Testis (tissue), 5 donors: Measurements from ENCODE around the gene ZNF423. TPM values are rescaled to one million over a fixed set of nuclear protein-coding genes. Genes with fewer than 3 reads are reported as not detected.
A peak's percentile ranks its signal among the peaks of the same experiment; 100 is the strongest.

ENCODE experiments used
- DNase-seq: peaks from one replicate; pipeline ENCODE4 v3.0.0-alpha.2; 2019
- H3K27ac ChIP-seq, 2 donors: fragments of 200-600 bp; sonication (generic); one replicate each; pipeline ENCODE4 v1.5.1; 2019
- H3K27me3 ChIP-seq: fragments of 200-600 bp; sonication (generic); one replicate; pipeline ENCODE4 v1.5.1; 2019
- H3K36me3 ChIP-seq: fragments of 200-600 bp; sonication (generic); one replicate; pipeline ENCODE4 v1.5.1; 2017; ENCODE audit warnings: low read depth; ENCODE audit errors: missing control alignments
- H3K4me1 ChIP-seq: fragments of 200-600 bp; sonication (generic); one replicate; pipeline ENCODE4 v1.5.1; 2019
- H3K4me3 ChIP-seq, 2 donors: fragments of 200-600 bp; sonication (generic); one replicate each; pipeline ENCODE4 v1.5.1; 2017 to 2019
- H3K9me3 ChIP-seq: fragments of 200-600 bp; sonication (generic); one replicate; pipeline ENCODE4 v1.5.1; 2017
- CTCF ChIP-seq, 3 experiments: fragments of 450-650 bp in 2 of 3; fragments of 200-600 bp in 1 of 3; sonication (generic) in 1 of 3; IDR thresholded peaks; one replicate each; pipeline ENCODE4 v1.5.1; 2016 to 2019; ENCODE audit warnings: antibody characterized with exemption in 3 of 3, mild to moderate bottlenecking in 2 of 3, moderate library complexity in 1 of 3
- POLR2A ChIP-seq: fragments of 450-650 bp; IDR thresholded peaks from one replicate; pipeline ENCODE4 v1.6.1; 2017; ENCODE audit warnings: antibody characterized with exemption, mild to moderate bottlenecking, moderate library complexity
- WGBS, 2 donors: methylation state at CpG; one replicate each; pipeline ENCODE4 v1.1.5; 2018; 5-methylcytosine and 5-hydroxymethylcytosine counted together
- intact Hi-C: fragments of 100-400 bp; cut with DNase I; formaldehyde crosslinking; loops from one replicate; pipeline ENCODE4 v1.15.1; 2023; ENCODE audit warnings: low total_unique reads
- long read RNA-seq, 2 donors: transcript quantifications; one replicate each; lab custom pipeline, GENCODE V29; 2026
- polyA plus RNA-seq: library from polyadenylated mRNA; stranded (reverse); fragments of 350-450 nt; fragmentation: Illumina TruSeq; extraction: RNeasy Lipid Tissue Mini Kit (QIAGEN cat#74804); gene quantifications from one replicate; pipeline ENCODE4 v1.2.3, GENCODE V29; 2014; ENCODE audit warnings: low read depth, low replicate concordance; ENCODE audit not compliant: insufficient read depth
- total RNA-seq, 2 donors: library from RNA; depleted of rRNA; stranded (reverse); fragments of >200 nt; gene quantifications; one replicate each; pipeline ENCODE4 v1.2.3, GENCODE V29; 2016

The ZNF423 gene
- total RNA-seq (10 to 100 TPM; 12.1 to 19.0 TPM), polyA plus RNA-seq (8.9 TPM)
- long read RNA-seq, donor 1, full-length matches to known transcripts = 1 of 25 reads
- long read RNA-seq, donor 1, partial matches to known transcripts = 24 of 25 reads
- long read RNA-seq, donor 1, other reads (novel, unspliced or antisense) = 0 of 25 reads
- long read RNA-seq, donor 2, partial matches to known transcripts = 6 of 6 reads
- long read RNA-seq, donor 2, other reads (novel, unspliced or antisense) = 0 of 6 reads

GRCh38 chr16:49855822-49856671 is at the start of gene ZNF423:
ZNF423 (minus strand) TSS chr16:49856112; CDS start chr16:49855774, 338 bp downstream.
- Histone ChIP-seq H3K4me3 (peak within 1 kb of the TSS; percentile 74 to 76), H3K36me3 (no peaks in the 10 kb centered on the region), H3K4me1 (peaks cover 10% of the 10 kb centered on the region), H3K27me3 (no peaks in the 10 kb centered on the region), H3K9me3 (no peaks in the 10 kb centered on the region), H3K27ac (peak within 1 kb of the TSS; percentile 80 to 90)
- DNase-seq = no peak
- intact Hi-C loops = no loop called here
- WGBS, 2 donors = 0 to 1% methylated on average over 44 to 53 of the region's 70 CpGs
- TF ChIP-seq POLR2A (no peak), CTCF (IDR thresholded peaks at IDR 0.05) (no peak)

GRCh38 chr16:49904348-49905062 is 48.6 kb upstream of the ZNF423 start:
- Histone ChIP-seq H3K27me3 (no peaks in the 10 kb centered on the region), H3K9me3 (no peaks in the 10 kb centered on the region), H3K4me1 (no peaks in the 10 kb centered on the region), H3K27ac (no peak overlapping the region), H3K4me3 (no peak overlapping the region), H3K36me3 (no peaks in the 10 kb centered on the region)
- no peak for TF ChIP-seq CTCF (IDR thresholded peaks at IDR 0.05)
- no peak for TF ChIP-seq POLR2A
- 87 to 92% methylated on average over 9 of the region's 9 CpGs for WGBS, 2 donors
- intact Hi-C loops = no loop called here
- DNase-seq = no peak

GRCh38 chr16:49902908-49903307 is 47.0 kb upstream of the ZNF423 start:
- 91 to 93% methylated on average over 5 of the region's 5 CpGs for WGBS, 2 donors
- TF ChIP-seq POLR2A (no peak), CTCF (IDR thresholded peaks at IDR 0.05) (no peak)
- Histone ChIP-seq H3K9me3 (no peaks in the 10 kb centered on the region), H3K4me1 (no peaks in the 10 kb centered on the region), H3K4me3 (no peak overlapping the region), H3K27ac (no peak overlapping the region), H3K36me3 (no peaks in the 10 kb centered on the region), H3K27me3 (no peaks in the 10 kb centered on the region)
- no peak for DNase-seq
- intact Hi-C loops = no loop called here

GRCh38 chr16:49901711-49902110 is 45.8 kb upstream of the ZNF423 start:
- no peaks in the 10 kb centered on the region for H3K27me3 ChIP-seq
- TF ChIP-seq CTCF (IDR thresholded peaks at IDR 0.05) (no peak), POLR2A (no peak)
- H3K27ac ChIP-seq = no peak overlapping the region
- no peak for DNase-seq
- no peaks in the 10 kb centered on the region for H3K36me3 ChIP-seq
- H3K4me3 ChIP-seq = no peak overlapping the region
- H3K9me3 ChIP-seq = no peaks in the 10 kb centered on the region
- intact Hi-C loops = no loop called here
- 89 to 93% methylated on average over 9 of the region's 9 CpGs for WGBS, 2 donors
- no peaks in the 10 kb centered on the region for H3K4me1 ChIP-seq
